GM18517 (cell line): Measurements from ENCODE around the gene FRG2.
"Not testable (repeated sequence)": the region's sequence is repeated elsewhere in the genome, so short reads cannot be mapped to it uniquely, and the experiment has no call there.

Experiments
- ATAC-seq: cut with Tn5 transposase; IDR thresholded peaks from one replicate; pipeline ENCODE4 v1.9.1; 2021; ENCODE audit warnings: mild to moderate bottlenecking, moderate library complexity; ENCODE audit not compliant: unreplicated experiment

The FRG2 gene

DNA sequence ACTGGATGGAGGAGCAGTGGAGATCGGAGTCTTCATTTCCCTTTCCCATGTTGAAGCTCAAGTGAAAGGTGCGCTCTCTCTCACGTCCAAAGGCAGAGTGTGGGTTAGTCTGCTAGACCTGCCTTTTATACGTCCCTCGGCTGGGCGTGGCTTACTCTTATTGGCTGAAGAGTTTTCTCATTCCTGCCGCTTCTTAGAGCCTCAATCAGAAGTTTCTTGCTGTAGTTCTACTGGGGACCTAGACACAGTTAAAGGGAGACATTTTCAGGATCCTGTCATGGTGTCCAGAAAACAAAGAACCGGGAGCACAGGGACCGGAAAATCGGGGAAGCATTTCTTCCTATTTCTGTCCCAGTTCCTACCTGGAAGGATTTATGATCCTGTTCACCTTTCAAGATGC, at the start of gene FRG2:
TSS of gene FRG2 (minus strand) at position 101 of the 400 bp plus-strand sequence. CDS start at position 49, 52 bp downstream.
- not testable (repeated sequence) for ATAC-seq

DNA sequence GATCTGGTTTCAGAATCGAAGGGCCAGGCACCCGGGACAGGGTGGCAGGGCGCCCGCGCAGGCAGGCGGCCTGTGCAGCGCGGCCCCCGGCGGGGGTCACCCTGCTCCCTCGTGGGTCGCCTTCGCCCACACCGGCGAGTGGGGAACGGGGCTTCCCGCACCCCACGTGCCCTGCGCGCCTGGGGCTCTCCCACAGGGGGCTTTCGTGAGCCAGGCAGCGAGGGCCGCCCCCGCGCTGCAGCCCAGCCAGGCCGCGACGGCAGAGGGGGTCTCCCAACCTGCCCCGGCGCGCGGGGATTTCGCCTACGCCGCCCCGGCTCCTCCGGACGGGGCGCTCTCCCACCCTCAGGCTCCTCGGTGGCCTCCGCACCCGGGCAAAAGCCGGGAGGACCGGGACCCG, 41.3 kb upstream of the FRG2 start:
- not testable (repeated sequence) for ATAC-seq

GRCh38 chr4:190064805-190065204, 37.7 kb upstream of the FRG2 start:
- ATAC-seq, result not testable (repeated sequence)

DNA sequence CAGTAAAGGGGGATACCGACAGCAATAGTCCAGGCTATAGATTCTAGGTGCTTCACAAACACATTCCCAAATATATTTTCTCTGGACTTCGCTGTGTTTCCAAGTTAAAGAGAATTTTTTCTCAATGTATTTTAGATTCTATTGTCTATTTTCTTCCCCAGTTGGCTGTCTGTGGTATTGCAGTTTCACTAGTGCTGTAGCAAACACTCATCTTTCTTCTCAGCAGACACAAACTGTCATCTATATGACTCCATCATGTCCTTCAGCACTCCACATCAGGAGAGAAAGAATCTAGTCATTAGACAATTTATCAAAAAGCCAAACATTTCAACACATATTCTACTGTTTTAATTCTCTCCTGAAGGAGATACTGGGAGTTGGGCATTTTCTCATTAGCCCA, 37.3 kb upstream of the FRG2 start, which contains the start of gene DBET:
TSS of gene DBET (plus strand) at position 161 of the 400 bp plus-strand sequence.
- ATAC-seq, result not testable (repeated sequence)

DNA sequence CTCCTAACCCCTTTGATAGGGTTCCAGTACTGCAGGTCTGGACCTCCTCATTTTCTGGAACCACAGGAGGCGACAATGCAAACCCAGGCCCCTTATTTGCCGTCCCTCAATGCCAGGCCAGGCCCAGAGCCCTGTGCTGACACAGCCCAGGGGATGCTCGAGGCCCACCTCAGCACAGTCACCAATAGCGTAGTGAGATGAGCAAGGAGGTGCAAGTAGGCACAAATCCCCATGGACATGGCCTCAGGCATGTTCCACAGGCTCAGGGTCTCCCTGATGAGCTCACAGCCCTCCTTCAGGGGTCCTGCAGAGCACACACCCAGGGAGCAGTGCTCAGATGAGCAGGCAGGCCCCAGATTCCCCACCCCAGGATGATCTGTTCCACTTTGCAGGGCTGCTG, 31.9 kb upstream of the FRG2 start:
- not testable (repeated sequence) for ATAC-seq

DNA sequence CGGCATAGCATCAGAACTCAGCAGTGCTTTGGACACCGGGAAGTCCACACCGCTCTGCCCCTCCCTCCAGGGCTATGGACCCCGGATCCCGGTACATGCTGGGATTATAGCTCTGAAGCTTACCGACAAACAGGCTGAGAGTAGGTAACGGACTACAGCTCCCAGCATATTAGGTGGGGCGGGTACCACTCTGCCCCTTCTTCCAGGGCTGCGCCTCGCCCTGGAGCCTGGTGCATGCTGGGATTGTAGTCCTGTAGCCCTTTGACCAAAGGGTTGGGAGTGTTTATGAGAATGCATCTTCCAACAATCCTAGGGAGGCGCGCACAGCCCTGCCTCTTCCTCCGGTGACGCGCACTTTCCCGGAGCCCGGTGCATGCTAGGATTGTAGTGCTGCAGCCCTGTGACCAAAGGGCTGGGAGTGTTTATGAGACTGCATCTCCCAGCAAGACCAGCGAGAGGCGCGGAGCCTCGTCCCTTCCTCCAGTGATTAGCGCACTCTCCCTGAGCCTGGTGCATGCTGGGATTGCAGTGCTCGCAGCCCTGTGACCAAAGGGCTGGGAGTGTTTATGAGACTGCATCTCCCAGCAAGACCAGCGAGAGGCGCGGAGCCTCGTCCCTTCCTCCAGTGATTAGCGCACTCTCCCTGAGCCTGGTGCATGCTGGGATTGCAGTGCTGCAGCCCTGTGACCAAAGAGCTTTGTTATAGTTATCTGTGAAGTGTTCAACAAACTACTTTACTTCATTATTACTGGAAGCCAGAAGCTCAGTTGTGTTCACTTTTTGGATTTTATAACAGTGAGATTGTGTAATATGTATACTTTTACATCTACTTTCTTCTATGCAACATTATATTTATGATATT, 22.6 kb upstream of the FRG2 start:
- ATAC-seq, result not testable (repeated sequence)

- not testable (repeated sequence) for ATAC-seq
Observed at GRCh38 chr4:190047627-190048026, 20.6 kb upstream of the FRG2 start.

GRCh38 chr4:190040873-190041272, 13.8 kb upstream of the FRG2 start:
- ATAC-seq, result not testable (repeated sequence)

- not testable (repeated sequence) for ATAC-seq
Observed at GRCh38 chr4:190037704-190038388, 10.8 kb upstream of the FRG2 start.

- not testable (repeated sequence) for ATAC-seq
Observed at GRCh38 chr4:190031264-190031663, 4.2 kb upstream of the FRG2 start.

DNA sequence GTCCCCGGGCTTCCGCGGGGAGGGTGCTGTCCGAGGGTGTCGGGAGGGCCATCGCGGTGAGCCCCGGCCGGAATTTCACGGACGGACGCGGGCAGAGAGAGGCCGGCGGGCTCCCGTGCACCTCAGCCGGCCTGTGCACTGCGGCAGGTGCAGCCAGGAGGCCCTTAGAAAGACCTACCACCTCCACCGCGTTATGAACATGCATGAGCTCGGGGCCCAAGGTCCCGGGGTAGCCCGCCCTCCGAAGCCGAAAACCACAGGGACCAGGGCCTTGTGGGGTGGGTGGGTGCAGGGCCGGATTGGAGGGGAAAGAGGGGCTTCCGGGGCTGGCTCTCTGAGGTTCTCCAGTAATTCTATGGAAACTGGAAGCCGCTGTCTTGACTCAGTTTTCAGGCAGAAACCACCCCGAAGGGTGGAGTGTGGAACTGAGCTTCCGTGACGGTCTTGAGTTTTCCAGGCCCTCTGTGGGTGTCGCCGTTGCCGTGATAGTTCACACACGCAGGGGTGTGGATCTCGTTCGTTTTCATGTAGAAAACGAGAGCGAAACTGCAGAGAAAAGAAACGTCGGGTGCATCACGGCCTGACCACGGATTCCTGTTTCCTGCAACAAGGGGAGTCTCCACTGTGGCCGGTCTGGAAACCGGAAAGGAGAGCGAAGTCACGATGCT, 4.3 kb downstream of the FRG2 start:
- not testable (repeated sequence) for ATAC-seq

DNA sequence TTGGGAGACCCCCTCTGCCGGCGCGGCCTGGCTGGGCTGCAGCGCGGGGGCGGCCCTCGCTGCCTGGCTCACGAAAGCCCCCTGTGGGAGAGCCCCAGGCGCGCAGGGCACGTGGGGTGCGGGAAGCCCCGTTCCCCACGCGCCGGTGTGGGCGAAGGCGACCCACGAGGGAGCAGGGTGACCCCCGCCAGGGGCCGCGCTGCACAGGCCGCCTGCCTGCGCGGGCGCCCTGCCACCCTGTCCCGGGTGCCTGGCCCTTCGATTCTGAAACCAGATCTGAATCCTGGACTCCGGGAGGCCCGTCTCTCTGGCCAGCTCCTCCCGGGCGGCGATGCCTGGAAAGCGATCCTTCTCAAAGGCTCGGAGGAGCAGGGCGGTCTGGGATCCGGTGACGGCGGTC, 5.1 kb downstream of the FRG2 start:
- not testable (repeated sequence) for ATAC-seq

- ATAC-seq, result no peak
Observed at GRCh38 chr4:190020790-190021717, 6.0 kb downstream of the FRG2 start.

DNA sequence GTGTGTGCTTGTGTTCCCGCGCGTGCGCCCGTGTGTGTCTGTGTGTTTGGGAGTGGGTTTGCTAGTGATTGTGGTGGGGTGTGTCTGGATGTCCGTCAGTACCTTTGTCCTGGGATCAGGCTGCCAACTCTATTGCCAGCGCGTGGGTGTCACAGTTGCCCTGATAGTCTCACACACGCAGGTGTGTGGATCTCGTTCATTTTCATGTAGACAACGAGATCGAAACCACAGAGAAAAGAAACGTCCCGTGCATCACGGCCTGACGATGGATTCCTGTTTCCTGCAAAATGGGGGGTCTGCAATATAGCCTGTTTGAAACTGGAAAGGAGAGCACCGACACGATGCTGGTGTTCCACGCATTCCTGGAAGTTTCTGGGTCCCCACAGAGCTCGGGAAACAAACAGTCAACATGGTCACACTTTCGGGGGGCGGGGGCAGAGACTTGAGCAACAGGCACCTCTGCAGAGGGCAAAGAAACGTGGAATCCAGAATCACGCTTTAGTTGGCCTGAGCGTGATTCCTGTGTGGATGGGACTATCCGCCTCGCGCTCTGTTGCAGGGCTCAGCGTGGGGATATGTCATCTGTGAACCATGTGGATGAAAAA, 7.1 kb downstream of the FRG2 start:
- not testable (repeated sequence) for ATAC-seq

GRCh38 chr4:190019023-190019858, 7.8 kb downstream of the FRG2 start:
- no peak for ATAC-seq

GRCh38 chr4:190018201-190018920, 8.7 kb downstream of the FRG2 start:
- no peak for ATAC-seq

DNA sequence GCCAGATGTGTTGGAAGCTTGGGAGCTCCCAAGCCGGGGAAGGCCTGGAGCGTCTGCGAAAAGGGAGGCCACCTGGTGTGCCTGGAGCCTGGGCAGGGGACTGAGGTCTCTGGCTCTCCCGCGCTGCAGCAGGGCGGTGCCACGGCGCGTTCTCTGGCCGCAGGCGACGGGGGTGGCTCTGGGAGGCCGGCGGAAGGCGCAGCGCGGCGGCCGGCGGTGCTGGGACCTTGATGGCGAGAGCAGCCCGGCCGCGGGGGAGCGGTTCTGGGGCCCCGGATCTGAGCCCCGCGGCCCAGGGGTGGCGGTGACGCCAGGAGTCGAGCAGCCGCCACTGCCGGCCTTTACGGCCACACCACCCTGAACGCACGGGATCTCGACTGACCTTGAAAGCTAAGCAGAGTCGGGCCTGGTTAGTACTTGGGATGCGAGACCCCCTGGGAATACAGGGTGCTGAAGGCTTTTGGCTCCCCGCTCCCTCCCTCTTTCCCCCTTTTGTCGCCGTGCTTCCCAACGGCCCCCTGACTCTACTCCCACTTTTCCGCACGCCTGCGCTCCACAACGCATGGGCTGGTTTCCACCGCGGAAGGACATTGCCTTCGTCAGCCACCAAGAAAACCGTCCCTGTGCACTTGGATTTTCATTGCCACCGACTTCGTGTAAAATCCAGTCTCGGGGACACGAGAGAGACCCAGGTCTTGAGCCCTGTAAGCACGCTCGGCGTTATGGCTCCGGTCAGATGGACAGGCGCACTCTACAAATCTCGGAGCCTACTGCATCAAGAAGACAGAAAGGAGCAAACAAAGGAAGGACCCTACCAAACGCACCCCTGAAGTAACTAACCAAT, 9.5 kb downstream of the FRG2 start:
- no peak for ATAC-seq
